ENCODE results near the gene KCNT2. TPM values are rescaled to one million over a fixed set of nuclear protein-coding genes. Genes with fewer than 3 reads are reported as not detected.

Gene KCNT2
- total RNA-seq, 6 experiments from 2014 or later, result 0.23 to 1.4 (median 0.32) TPM

DNA sequence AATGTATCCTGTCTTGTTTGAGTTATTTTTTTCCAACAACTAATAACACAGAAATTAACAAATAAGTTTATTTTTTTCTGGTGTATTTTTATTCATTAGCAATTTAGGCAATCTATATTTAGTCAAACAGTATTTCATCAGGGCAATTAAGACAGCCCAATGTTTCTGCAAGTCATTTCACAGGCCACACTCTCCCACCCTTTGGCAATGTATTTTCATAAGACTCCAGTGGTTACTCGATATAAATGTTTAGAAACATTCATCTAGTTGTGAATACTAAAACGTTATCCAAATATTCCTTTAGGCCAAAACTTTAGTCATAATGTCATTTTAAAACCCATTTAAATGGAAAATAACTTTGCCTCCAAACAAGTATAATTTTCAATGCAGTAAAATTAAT is 142.1 kb downstream of the KCNT2 start:
- TF ChIP-seq, protein P1, sequence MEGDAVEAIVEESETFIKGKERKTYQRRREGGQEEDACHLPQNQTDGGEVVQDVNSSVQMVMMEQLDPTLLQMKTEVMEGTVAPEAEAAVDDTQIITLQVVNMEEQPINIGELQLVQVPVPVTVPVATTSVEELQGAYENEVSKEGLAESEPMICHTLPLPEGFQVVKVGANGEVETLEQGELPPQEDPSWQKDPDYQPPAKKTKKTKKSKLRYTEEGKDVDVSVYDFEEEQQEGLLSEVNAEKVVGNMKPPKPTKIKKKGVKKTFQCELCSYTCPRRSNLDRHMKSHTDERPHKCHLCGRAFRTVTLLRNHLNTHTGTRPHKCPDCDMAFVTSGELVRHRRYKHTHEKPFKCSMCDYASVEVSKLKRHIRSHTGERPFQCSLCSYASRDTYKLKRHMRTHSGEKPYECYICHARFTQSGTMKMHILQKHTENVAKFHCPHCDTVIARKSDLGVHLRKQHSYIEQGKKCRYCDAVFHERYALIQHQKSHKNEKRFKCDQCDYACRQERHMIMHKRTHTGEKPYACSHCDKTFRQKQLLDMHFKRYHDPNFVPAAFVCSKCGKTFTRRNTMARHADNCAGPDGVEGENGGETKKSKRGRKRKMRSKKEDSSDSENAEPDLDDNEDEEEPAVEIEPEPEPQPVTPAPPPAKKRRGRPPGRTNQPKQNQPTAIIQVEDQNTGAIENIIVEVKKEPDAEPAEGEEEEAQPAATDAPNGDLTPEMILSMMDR (IDR thresholded peaks at IDR 0.05), result no peak
- Mint-ChIP-seq H3K27ac (peak overlapping the region; percentile 64), H3K36me3 (ENCODE audit: low read depth) (no peaks in the 10 kb centered on the region)

DNA sequence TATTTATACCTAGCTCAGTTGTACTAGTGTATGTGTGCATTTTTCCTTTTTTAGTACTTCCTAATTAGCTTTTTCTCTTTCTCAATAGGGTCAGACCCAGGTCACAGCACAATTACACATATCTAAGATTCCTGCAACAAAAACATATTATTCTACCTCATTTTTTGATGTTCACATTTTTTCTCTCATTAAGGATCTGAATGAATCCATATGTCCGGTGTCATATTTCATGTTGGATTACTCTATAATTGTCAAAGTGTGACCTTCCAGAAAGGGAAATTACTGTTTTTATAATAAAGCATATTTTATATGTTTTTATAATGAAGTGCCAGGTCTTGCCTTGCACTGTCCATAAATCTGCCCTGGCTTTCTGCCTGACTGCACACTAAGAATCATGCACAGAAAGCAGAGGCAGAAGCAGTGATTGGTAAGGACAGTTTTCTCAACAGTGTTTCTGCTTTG is 143.7 kb downstream of the KCNT2 start:
- Mint-ChIP-seq H3K27ac (0 out of 2 replicates have a peak overlapping the region, but pooled peaks have one; percentile 10), H3K4me3 (no peak overlapping the region), H3K4me1 (ENCODE audit: low read depth) (peaks cover 42% of the 10 kb centered on the region), H3K36me3 (ENCODE audit: low read depth) (no peaks in the 10 kb centered on the region), H3K9me3 (no peaks in the 10 kb centered on the region), H3K27me3 (ENCODE audit: insufficient read depth) (no peaks in the 10 kb centered on the region)
- TF ChIP-seq, protein P1 (IDR thresholded peaks at IDR 0.05), result no peak
- peak; percentile 48 for DNase-seq

More for the DNA sequence above, 142.1 kb downstream of the KCNT2 start:
- peak overlapping the region; percentile 34 for H3K4me3 Mint-ChIP-seq
- peaks cover 42% of the 10 kb centered on the region for H3K4me1 Mint-ChIP-seq (ENCODE audit: low read depth)
- no peaks in the 10 kb centered on the region for H3K27me3 Mint-ChIP-seq (ENCODE audit: insufficient read depth)
- H3K9me3 Mint-ChIP-seq, result no peaks in the 10 kb centered on the region
- no peak for DNase-seq

DNA sequence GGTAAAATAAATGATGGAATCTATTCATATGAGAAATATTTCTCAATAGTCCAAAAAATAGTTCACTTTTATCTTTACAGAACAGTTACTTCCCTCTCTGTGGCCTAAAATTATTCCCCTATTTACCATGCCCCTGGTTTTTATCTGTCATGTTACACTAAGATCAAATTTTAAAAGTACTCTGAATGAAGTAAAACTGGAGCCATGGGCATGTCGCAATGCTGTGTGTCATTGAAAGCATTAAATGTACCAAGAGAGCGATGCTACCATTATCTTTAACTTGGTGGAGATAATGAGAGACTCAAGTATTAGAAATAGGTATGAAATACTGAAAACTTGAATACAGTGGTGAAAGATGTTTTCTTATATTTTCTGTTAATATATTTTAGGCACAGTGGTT is 146.2 kb downstream of the KCNT2 start:
- no peaks in the 10 kb centered on the region for H3K9me3 Mint-ChIP-seq
- no peak for DNase-seq
- H3K27ac Mint-ChIP-seq, result no peak overlapping the region

DNA sequence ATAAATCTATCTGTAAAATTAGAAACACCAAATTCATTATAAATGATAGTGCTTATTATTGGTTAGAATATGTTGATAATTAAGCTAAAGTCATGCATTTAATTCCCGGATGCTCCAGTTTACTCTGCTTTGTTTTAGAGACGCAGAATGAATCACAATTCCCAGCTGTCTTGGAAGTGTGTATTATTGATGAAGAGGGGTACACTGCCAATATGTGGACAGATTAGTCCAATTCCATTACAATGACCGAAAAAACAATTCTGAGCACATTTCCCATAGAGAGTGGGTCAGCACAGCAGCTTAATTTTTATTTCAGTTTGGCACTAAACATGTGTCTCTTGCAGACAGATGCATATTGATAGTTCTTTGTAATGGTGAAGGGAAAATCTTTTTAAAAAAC is 146.7 kb downstream of the KCNT2 start:
- TF ChIP-seq, protein P1 (IDR thresholded peaks at IDR 0.05), result no peak
- no peaks in the 10 kb centered on the region for H3K36me3 Mint-ChIP-seq (ENCODE audit: low read depth)
- no peak overlapping the region for H3K4me3 Mint-ChIP-seq
- no peak overlapping the region for H3K27ac Mint-ChIP-seq
- no peak for DNase-seq
- H3K27me3 Mint-ChIP-seq (ENCODE audit: insufficient read depth), result no peaks in the 10 kb centered on the region
- peaks cover 26% of the 10 kb centered on the region for H3K4me1 Mint-ChIP-seq (ENCODE audit: low read depth)
- no peaks in the 10 kb centered on the region for H3K9me3 Mint-ChIP-seq

More for the DNA sequence above, 146.2 kb downstream of the KCNT2 start:
- Mint-ChIP-seq H3K27me3 (ENCODE audit: insufficient read depth) (no peaks in the 10 kb centered on the region), H3K36me3 (ENCODE audit: low read depth) (no peaks in the 10 kb centered on the region), H3K4me3 (no peak overlapping the region), H3K4me1 (ENCODE audit: low read depth) (peaks cover 32% of the 10 kb centered on the region)
- TF ChIP-seq, protein P1 (IDR thresholded peaks at IDR 0.05), result no peak

DNA sequence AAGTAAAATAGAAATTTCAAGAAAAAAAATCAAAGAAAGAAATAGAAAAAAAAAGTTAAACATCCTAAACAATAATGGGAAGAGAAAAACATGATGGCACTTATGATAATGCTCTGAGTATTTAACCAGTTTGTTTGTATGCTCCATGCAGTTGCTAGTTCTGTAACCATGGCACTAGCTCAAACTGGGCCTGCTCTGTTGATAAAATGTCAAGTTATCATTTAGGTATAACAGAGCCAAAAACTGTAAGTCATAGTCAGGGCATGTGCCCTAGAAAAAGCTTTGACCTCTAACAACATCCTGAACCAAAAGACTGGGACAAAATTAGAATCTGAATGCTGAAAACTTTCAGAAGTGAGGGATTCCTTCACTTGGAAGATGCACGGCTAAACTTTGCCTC is 148.9 kb downstream of the KCNT2 start:
- Mint-ChIP-seq H3K4me3 (no peak overlapping the region), H3K9me3 (no peaks in the 10 kb centered on the region), H3K27me3 (ENCODE audit: insufficient read depth) (no peaks in the 10 kb centered on the region), H3K36me3 (ENCODE audit: low read depth) (no peaks in the 10 kb centered on the region), H3K27ac (no peak overlapping the region), H3K4me1 (ENCODE audit: low read depth) (peaks cover 5% of the 10 kb centered on the region)
- DNase-seq, result no peak
- TF ChIP-seq, protein P1 (IDR thresholded peaks at IDR 0.05), result no peak

DNA sequence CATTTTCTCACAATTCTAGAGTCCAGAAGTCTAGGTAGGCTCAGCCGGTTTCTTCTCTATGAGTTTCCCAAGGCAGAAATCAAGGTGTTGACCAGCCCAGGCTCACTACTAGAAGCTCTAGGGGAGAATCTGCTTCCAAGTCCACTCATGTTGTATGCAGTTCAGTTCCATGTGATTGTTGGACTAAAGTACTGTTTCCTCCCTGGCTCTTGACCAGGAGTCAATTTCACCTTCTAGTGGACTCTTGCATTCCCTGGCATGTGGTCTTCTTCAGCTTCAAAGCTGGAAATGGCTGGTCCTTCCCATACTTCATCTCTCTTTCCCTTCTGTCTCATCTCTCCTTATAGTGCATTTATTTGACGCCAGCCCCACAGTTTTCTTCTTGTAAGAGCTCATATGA is 153.4 kb downstream of the KCNT2 start:
- no peaks in the 10 kb centered on the region for H3K27me3 Mint-ChIP-seq (ENCODE audit: insufficient read depth)
- H3K4me1 Mint-ChIP-seq (ENCODE audit: low read depth), result no peaks in the 10 kb centered on the region
- no peak for DNase-seq
- TF ChIP-seq, protein P1 (IDR thresholded peaks at IDR 0.05), result no peak
- no peaks in the 10 kb centered on the region for H3K36me3 Mint-ChIP-seq (ENCODE audit: low read depth)
- H3K27ac Mint-ChIP-seq, result no peak overlapping the region
- H3K9me3 Mint-ChIP-seq, result no peaks in the 10 kb centered on the region
- H3K4me3 Mint-ChIP-seq, result no peak overlapping the region
